ENCODE data around the gene DHX34.
"Not testable (repeated sequence)": the region's sequence is repeated elsewhere in the genome, so short reads cannot be mapped to it uniquely, and the experiment has no call there.

DHX34 gene

GRCh38 chr19:47390533-47391488 is 41.7 kb downstream of the DHX34 start:
- DNase-seq: no peak

- peak; percentile 83 for DNase-seq
Measured at GRCh38 chr19:47391510-47392223, 42.6 kb downstream of the DHX34 start.

- no peak for DNase-seq
Measured at GRCh38 chr19:47398707-47399597, 49.8 kb downstream of the DHX34 start.

GRCh38 chr19:47402504-47402903 is 53.4 kb downstream of the DHX34 start:
- no peak for DNase-seq

- no peak for DNase-seq
Measured at GRCh38 chr19:47404334-47405196, 55.5 kb downstream of the DHX34 start.

- DNase-seq: no peak
Measured at GRCh38 chr19:47405197-47405550, 56.1 kb downstream of the DHX34 start.

GRCh38 chr19:47405854-47406417 is 56.8 kb downstream of the DHX34 start:
- no peak for DNase-seq

GRCh38 chr19:47406711-47407416 is 57.7 kb downstream of the DHX34 start:
- no peak for DNase-seq

- no peak for DNase-seq
Measured at GRCh38 chr19:47407417-47407774, 58.3 kb downstream of the DHX34 start.

GRCh38 chr19:47408156-47408938 is 59.2 kb downstream of the DHX34 start:
- DNase-seq: no peak

- DNase-seq: no peak
Measured at GRCh38 chr19:47411101-47411500, 62.0 kb downstream of the DHX34 start.

- not testable (repeated sequence) for DNase-seq
Measured at GRCh38 chr19:47411696-47412095, 62.6 kb downstream of the DHX34 start.

GRCh38 chr19:47413941-47414340 is 64.8 kb downstream of the DHX34 start:
- no peak for DNase-seq

GRCh38 chr19:47414469-47414868 is 65.4 kb downstream of the DHX34 start:
- DNase-seq: no peak

GRCh38 chr19:47415953-47416642 is 67.0 kb downstream of the DHX34 start:
- DNase-seq: no peak

GRCh38 chr19:47416643-47416985 is 67.5 kb downstream of the DHX34 start:
- no peak for DNase-seq

- no peak for DNase-seq
Measured at GRCh38 chr19:47417107-47417745, 68.1 kb downstream of the DHX34 start.

- no peak for DNase-seq
Measured at GRCh38 chr19:47417746-47418691, 68.9 kb downstream of the DHX34 start.

Data from activated CD4-positive, alpha-beta T cell treated with anti-CD3 and anti-CD28 coated beads, Interleukin-10, Interleukin-2, amounts not matched to agents 100 ng/mL and 50 ng/mL, durations not matched to agents 16 hours and 8 hours (primary cell).